Smooth muscle cell (in vitro differentiated cells): ENCODE results near the gene FYN. TPM values are rescaled to one million over a fixed set of nuclear protein-coding genes. Genes with fewer than 3 reads are reported as not detected.

Source experiments
- DNase-seq: peaks from one replicate; lab custom pipeline; 2025; ENCODE audit not compliant: unreplicated experiment; lab: John Stamatoyannopoulos, UW
- H2AFZ ChIP-seq: fragments of 200-600 bp; sonication (generic); 2 replicates; pipeline ENCODE4 v1.6.0; 2016; ENCODE audit warnings: antibody characterized with exemption, low read depth, mild to moderate bottlenecking
- H3F3A ChIP-seq: fragments of 200-600 bp; sonication (generic); 2 replicates; pipeline ENCODE4 v1.6.0; 2017; ENCODE audit warnings: antibody characterized with exemption, low read depth
- H3K27ac ChIP-seq: fragments of 200-600 bp; sonication (generic); 2 replicates; pipeline ENCODE4 v1.5.1; 2016; ENCODE audit warnings: low read depth, mild to moderate bottlenecking
- H3K27me3 ChIP-seq: fragments of 200-600 bp; sonication (generic); 2 replicates; pipeline ENCODE4 v1.6.1; 2016; ENCODE audit warnings: low read depth, mild to moderate bottlenecking
- H3K36me3 ChIP-seq: fragments of 200-600 bp; sonication (generic); 2 replicates; pipeline ENCODE4 v1.5.1; 2016; ENCODE audit warnings: low read depth
- H3K4me1 ChIP-seq: fragments of 200-600 bp; sonication (generic); 2 replicates; pipeline ENCODE4 v1.5.1; 2016; ENCODE audit warnings: low read depth
- H3K4me2 ChIP-seq: fragments of 200-600 bp; sonication (generic); 2 replicates; pipeline ENCODE4 v1.6.0; 2016; ENCODE audit warnings: mild to moderate bottlenecking
- H3K4me3 ChIP-seq: fragments of 200-600 bp; sonication (generic); 2 replicates; pipeline ENCODE4 v1.5.1; 2016; ENCODE audit warnings: mild to moderate bottlenecking
- H3K79me2 ChIP-seq: fragments of 200-600 bp; sonication (generic); 2 replicates; pipeline ENCODE4 v1.6.0; 2016; ENCODE audit warnings: low read depth, mild to moderate bottlenecking
- H3K9ac ChIP-seq: fragments of 200-600 bp; sonication (generic); 2 replicates; pipeline ENCODE4 v1.6.0; 2016; ENCODE audit warnings: low read depth
- H3K9me3 ChIP-seq: fragments of 200-600 bp; sonication (generic); replicated peaks from 2 replicates; pipeline ENCODE4 v1.5.1; 2016; ENCODE audit warnings: low read depth
- H4K20me1 ChIP-seq: fragments of 200-600 bp; sonication (generic); 2 replicates; pipeline ENCODE4 v1.6.0; 2016; ENCODE audit warnings: low read depth
- CTCF ChIP-seq: fragments of 200-600 bp; sonication (generic); IDR thresholded peaks from 2 replicates; pipeline ENCODE4 v1.5.1; 2017; ENCODE audit warnings: borderline replicate concordance, mild to moderate bottlenecking, antibody characterized with exemption; ENCODE audit not compliant: insufficient read depth, poor library complexity, severe bottlenecking
- WGBS: methylation state at CpG from one replicate; pipeline ENCODE4 v1.1.7; 2016; ENCODE audit warnings: low lambda C conversion rate; 5-methylcytosine and 5-hydroxymethylcytosine counted together
- polyA plus RNA-seq: library from polyadenylated mRNA; unstranded; fragments of >200 nt; fragmentation: Nextera tagmentation; extraction: Ambion mirVana; gene quantifications from 2 replicates; pipeline ENCODE4 v1.2.1, GENCODE V29; 2016
- total RNA-seq: library from RNA; depleted of rRNA; stranded (reverse); fragments of >200 nt; gene quantifications from 2 replicates; pipeline ENCODE4 v1.2.3, GENCODE V29; 2014

Gene FYN
- total and polyA plus RNA-seq, 2 experiments from 2014 or later: 110 to 138 TPM

DNA sequence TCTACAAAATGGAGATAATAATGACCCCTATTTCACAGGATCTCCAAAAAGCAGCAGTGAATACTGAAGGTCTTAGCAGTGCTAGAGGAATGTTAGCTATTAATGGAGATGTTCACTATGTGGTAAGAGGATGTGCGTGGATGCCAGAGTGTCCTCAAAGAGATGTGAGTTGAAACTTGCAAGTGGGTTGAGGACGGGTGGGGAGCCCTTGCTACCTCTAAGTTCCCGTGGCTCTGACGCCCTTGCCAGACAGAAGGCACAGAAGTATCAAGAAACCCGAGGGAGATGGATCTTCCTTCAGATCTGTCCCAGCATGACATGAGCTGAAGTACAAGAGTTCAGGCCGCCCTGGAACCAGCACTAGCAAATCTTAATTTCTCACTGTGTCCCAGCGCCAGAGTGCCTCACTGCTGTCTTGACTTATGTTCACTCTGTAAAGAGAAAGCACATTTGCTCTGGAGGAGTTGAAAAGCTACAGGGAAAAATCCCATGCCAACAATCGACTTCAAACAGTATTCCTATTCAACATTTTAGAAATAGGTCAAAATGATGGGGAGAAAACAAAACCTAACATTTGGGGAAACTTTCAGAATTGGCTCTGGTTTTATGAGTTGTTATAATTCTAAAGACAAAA lies 59.5 kb downstream of the FYN start:
- Histone ChIP-seq H3K9ac (no peak overlapping the region), H3F3A (no peaks in the 10 kb centered on the region), H3K4me2 (no peak overlapping the region), H3K4me3 (no peak overlapping the region), H3K27ac (no peak overlapping the region), H4K20me1 (peaks cover 39% of the 10 kb centered on the region), H3K27me3 (no peaks in the 10 kb centered on the region), H3K36me3 (no peaks in the 10 kb centered on the region), H3K4me1 (no peaks in the 10 kb centered on the region), H3K9me3 (no peaks in the 10 kb centered on the region), H2AFZ (no peak overlapping the region), H3K79me2 (peaks cover 56% of the 10 kb centered on the region)
- WGBS: 92% methylated on average over 8 of the region's 8 CpGs
- no peak for DNase-seq
- no peak for TF ChIP-seq CTCF

- H3K27me3 ChIP-seq: no peaks in the 10 kb centered on the region
- H3K36me3 ChIP-seq: no peaks in the 10 kb centered on the region
- no peak overlapping the region for H3K4me2 ChIP-seq
- no peak overlapping the region for H2AFZ ChIP-seq
- H4K20me1 ChIP-seq: peaks cover 34% of the 10 kb centered on the region
- no peak overlapping the region for H3K27ac ChIP-seq
- no peaks in the 10 kb centered on the region for H3F3A ChIP-seq
- TF ChIP-seq CTCF: no peak
- H3K79me2 ChIP-seq: peaks cover 57% of the 10 kb centered on the region
- no peaks in the 10 kb centered on the region for H3K4me1 ChIP-seq
- H3K9ac ChIP-seq: no peak overlapping the region
- H3K4me3 ChIP-seq: no peak overlapping the region
- no peaks in the 10 kb centered on the region for H3K9me3 ChIP-seq
- no peak for DNase-seq
Measured at GRCh38 chr6:111813237-111813636, 60.0 kb downstream of the FYN start.

DNA sequence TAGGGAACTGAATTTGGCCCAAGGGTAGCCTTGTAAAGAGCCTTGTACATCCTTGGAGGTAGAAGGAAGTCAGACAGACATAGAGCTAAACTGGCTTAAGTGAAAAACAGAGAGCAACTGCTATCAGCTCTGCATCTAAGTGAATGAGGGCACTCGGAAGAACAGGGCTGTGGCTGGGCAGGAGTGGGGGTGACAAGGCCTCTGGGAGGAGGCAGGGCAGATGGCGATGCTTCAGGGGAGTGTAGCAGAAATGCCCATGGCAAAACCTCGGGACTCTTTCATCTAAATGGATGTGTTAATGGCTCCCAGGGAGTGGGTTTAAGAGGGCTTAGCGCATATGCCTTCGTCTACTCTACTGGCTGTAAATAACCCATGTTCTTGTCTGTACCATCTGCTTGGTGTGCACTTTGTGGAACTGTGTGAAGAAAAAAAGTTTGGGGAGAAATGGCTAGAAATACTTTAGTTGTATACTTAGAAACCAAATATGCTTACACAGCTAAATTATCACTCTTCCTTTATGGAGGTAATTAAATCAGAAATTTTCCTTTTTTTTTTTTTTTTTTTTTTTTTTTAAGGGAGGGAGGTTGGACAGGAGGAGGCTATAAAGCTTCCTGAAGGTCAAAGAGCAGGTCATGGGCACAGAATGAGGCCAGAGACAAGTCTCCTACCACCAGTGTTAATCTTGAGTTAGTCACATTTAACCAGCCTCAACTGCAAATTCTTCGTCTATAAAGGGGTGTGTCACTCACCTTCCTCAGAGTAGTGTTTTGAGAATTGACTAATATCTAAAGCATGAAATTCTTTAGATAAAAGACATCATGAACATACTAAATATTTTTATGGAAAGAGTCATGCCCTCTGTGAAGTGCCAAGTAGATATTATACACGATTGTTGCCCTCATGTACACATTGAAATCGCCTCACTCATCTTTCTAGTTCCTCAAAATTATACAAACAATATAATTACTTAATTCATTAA lies 60.9 kb downstream of the FYN start:
- no peak for DNase-seq
- no peak overlapping the region for H3K9ac ChIP-seq
- TF ChIP-seq CTCF: no peak
- H4K20me1 ChIP-seq: peaks cover 27% of the 10 kb centered on the region
- WGBS: 55% methylated on average over 8 of the region's 8 CpGs
- no peak overlapping the region for H3K4me2 ChIP-seq
- H3K27me3 ChIP-seq: no peaks in the 10 kb centered on the region
- no peak overlapping the region for H3K27ac ChIP-seq
- H3K4me3 ChIP-seq: no peak overlapping the region
- H3K36me3 ChIP-seq: no peaks in the 10 kb centered on the region
- peaks cover 54% of the 10 kb centered on the region for H3K79me2 ChIP-seq
- no peaks in the 10 kb centered on the region for H3K9me3 ChIP-seq
- no peak overlapping the region for H2AFZ ChIP-seq
- peaks cover 6% of the 10 kb centered on the region for H3F3A ChIP-seq
- H3K4me1 ChIP-seq: no peaks in the 10 kb centered on the region
